Measurements from ENCODE around the gene NDUFA8.

The NDUFA8 gene

DNA sequence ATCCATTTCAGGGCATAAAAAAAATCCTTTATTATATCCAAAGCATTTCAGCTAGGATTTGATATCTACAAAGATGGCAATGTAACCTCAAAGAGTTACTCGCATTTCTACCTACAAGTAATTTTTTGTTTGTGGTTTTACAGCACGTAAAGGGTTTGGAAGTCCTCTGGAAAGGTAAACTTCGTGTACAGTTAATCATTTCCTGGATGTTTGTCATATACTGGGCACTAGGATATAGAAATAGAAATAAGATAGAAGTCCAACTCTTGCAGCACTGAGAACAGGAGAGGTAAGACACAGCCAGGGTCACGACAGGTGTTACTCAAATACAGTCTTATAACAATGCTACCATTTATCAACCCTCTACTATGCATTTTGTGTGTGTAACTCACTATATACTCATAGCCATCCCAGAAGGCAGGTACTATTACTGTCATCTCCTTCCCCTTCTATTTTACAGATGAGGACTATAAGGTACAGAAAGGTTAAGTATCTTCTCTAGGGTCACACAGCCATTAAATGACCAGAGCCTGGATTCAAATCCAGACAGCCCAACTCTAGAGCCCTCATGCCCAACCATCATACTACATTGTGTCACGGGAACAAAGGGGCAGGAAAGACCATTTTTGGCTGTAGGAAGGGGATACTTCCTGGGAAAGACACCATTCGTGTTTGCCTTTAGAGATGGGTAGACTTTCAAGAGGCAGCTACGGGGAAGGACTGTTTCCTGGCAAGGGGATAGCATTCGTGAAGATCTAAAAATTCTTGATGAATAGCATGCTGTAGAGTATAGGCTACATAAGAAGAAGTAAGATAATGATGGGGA lies 19.0 kb downstream of the NDUFA8 start:
- H3K9me3 ChIP-seq, result no peaks in the 10 kb centered on the region
- H3K36me3 ChIP-seq (replicated peaks), result peaks cover 23% of the 10 kb centered on the region
- H3K27me3 ChIP-seq (ENCODE audit: low read depth), result no peaks in the 10 kb centered on the region
- H3K4me3 ChIP-seq, result no peak overlapping the region
- in situ Hi-C loops (cut with MboI; ENCODE audit: low sequenced_read_pairs), result no loop called here
- H3K4me1 ChIP-seq, result no peaks in the 10 kb centered on the region
- no peak for DNase-seq (ENCODE audit: low spot score in 2 of 2)

DNA sequence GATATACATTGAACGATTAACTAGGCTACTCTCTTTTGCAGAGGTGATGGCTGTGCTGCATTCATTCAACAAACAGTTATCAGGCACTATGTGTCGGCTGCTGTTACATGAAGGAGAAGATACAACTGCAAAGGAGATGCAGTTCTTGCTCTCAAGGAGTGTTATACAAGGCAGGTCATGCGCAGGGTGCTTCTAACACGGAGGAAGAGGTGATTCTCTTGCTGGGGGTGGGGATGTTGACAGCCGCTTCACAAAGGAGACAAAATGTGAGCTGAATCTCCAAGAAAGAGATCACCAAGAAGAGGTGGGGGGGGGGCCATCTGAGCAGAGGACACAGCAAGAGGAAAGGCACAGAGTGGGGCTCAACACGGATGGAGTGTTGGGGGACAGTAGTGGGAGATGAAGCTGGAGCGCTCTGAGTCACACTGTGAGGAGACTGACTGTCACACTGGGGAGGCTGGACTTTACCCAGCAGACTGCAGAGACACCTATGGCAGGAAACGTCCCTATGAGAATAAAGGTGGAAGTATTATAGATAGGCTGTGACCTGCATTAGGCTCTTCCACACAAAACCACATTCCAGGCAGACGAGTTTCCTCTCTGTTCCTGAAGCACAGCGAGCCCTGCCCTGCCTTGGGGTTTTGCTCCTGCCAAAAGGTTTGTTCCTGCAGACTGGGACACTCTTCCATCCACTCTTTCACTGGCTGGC lies 20.9 kb downstream of the NDUFA8 start:
- Histone ChIP-seq H3K27me3 (ENCODE audit: low read depth) (no peaks in the 10 kb centered on the region), H3K36me3 (replicated peaks) (peaks cover 6% of the 10 kb centered on the region; the same call in 1 of the 2 replicates), H3K9me3 (no peaks in the 10 kb centered on the region), H3K4me1 (peaks cover 6% of the 10 kb centered on the region; the same call in 1 of the 2 replicates), H3K4me3 (no peak overlapping the region)
- DNase-seq (ENCODE audit: low spot score in 2 of 2), result no peak
- in situ Hi-C loops (cut with MboI; ENCODE audit: low sequenced_read_pairs), result no loop called here

DNA sequence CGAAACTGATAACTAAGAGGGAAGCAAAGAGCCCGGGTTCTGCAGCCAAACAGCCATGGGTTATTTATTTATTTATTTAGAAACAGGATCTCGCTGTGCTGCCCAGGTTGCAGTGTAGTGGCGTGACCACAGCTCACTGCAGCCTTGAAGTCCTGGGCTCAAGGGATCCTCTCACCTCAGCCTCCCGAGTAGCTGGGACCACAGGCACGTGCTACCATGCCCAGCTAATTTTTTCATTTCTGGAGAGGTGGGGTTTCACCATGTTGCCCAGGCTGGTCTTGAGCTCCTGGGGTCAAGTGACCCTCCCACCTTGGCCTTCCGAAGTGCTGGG lies 24.1 kb downstream of the NDUFA8 start:
- in situ Hi-C loops (cut with MboI; ENCODE audit: low sequenced_read_pairs), result no loop called here
- no peaks in the 10 kb centered on the region for H3K9me3 ChIP-seq

DNA sequence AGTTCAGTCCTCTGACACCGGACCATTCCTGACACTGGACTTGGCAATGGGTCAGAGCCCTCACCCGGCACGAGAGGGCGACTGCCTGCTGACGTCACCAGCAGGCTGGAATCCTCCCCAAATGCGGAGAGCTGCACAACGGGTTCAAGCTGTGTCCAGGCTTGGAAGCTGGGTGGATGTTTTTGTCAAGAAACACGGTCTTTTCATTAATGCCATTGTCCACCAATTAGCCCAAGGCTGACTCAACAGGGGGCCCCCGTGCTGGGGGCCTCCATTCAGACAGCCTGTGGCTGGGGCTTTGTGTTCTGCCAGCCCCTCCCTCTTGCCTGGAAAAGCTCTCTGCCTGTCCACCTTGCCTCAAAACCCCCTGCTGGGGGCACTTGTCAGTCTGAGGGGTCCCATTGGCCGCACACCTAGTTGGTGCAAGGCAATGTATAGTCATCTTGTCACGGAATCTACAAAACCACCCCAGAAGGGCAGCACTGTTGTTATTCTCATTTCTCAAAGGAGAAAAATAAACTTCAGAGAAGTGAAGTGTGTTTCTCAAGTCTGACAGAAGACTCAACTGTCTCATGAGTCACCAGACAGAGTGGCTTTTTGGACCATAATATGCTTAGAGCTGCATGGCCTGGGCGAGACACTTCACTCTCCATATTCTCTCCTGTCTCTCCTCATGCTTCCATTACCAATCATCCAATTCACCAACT lies 24.6 kb downstream of the NDUFA8 start:
- H3K36me3 ChIP-seq (replicated peaks), result no peaks in the 10 kb centered on the region
- H3K9me3 ChIP-seq, result no peaks in the 10 kb centered on the region
- in situ Hi-C loops (cut with MboI; ENCODE audit: low sequenced_read_pairs), result no loop called here
- H3K4me3 ChIP-seq, result no peak overlapping the region
- peak in 1 of 2 experiments; percentile 39 for DNase-seq (ENCODE audit: low spot score in 2 of 2)
- H3K27me3 ChIP-seq (ENCODE audit: low read depth), result no peaks in the 10 kb centered on the region
- peaks cover 6% of the 10 kb centered on the region; the same call in 1 of the 2 replicates for H3K4me1 ChIP-seq

More for the DNA sequence above, 24.1 kb downstream of the NDUFA8 start:
- peaks cover 6% of the 10 kb centered on the region; the same call in 1 of the 2 replicates for H3K4me1 ChIP-seq
- no peak overlapping the region for H3K4me3 ChIP-seq
- H3K36me3 ChIP-seq (replicated peaks), result no peaks in the 10 kb centered on the region
- no peak for DNase-seq (ENCODE audit: low spot score in 2 of 2)
- H3K27me3 ChIP-seq (ENCODE audit: low read depth), result no peaks in the 10 kb centered on the region

DNA sequence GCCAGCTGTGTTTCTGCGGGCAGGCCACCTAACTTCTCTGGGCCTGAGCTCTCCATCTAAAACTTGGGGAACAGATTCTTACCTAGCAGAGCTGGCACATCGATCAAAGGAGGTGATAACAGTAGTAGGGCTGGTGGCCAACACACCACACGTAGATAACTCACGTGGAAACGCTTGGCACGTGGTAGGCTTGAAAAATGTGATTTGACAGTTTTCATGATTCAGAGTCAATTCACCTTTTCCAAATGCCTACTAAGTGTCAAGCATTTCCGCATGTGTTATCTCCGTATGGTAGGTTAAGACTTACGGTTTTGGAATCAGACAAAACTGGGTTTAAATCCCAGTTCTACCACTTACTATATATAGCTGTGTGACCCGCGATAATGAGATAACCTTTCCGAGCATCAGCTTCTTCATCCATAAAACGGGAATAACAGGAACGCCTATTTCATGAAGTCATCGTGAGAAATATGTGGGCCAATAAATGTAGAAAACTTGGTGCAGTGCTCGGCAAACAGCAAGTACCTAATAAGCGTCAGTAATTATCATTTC lies 25.5 kb downstream of the NDUFA8 start:
- H3K4me1 ChIP-seq, result peaks cover 6% of the 10 kb centered on the region; the same call in 1 of the 2 replicates

DNA sequence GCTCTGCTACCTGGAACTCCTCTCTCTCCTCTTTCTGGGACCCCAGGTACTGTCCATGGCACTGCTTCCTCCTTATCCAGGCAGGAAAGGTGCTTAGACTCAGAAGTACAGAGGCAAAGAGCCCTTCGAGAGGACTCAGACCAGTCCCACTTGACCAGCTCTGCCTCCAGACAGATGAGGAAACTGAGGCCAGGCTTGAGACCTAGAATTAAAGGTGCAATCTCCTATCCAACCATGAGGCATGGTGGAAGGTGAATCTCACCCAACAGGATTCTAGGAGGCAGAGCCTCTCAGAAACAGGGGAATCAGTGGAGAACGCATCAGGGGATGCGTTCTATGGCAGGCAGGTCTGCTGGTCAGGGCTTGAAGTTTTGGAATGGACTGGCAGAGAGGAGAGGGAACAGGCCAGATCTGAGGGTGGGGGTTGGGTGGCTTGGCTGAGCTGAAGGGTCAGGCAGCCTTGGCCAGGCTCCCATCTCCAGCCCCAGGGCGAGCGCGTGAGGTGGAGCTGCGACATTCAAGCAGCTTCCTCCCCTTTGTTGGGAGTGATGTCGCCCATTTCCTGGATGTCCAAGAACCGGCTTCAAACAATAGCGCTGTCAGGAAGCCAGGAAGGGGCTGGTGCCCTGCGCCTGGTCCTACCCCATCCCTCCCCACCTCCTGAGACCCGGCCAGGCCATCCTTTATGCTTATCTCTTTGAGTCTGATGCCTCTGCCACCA lies 26.2 kb downstream of the NDUFA8 start:
- Histone ChIP-seq H3K36me3 (replicated peaks) (no peaks in the 10 kb centered on the region), H3K4me3 (no peak overlapping the region), H3K9me3 (no peaks in the 10 kb centered on the region), H3K27me3 (ENCODE audit: low read depth) (no peaks in the 10 kb centered on the region), H3K4me1 (peaks cover 6% of the 10 kb centered on the region; the same call in 1 of the 2 replicates)
- in situ Hi-C loops (cut with MboI; ENCODE audit: low sequenced_read_pairs), result no loop called here
- DNase-seq (ENCODE audit: low spot score in 2 of 2), result no peak

More for the DNA sequence above, 25.5 kb downstream of the NDUFA8 start:
- no peak for DNase-seq (ENCODE audit: low spot score in 2 of 2)
- in situ Hi-C loops (cut with MboI; ENCODE audit: low sequenced_read_pairs), result no loop called here
- no peak overlapping the region for H3K4me3 ChIP-seq
- no peaks in the 10 kb centered on the region for H3K36me3 ChIP-seq (replicated peaks)
- no peaks in the 10 kb centered on the region for H3K27me3 ChIP-seq (ENCODE audit: low read depth)
- H3K9me3 ChIP-seq, result no peaks in the 10 kb centered on the region

DNA sequence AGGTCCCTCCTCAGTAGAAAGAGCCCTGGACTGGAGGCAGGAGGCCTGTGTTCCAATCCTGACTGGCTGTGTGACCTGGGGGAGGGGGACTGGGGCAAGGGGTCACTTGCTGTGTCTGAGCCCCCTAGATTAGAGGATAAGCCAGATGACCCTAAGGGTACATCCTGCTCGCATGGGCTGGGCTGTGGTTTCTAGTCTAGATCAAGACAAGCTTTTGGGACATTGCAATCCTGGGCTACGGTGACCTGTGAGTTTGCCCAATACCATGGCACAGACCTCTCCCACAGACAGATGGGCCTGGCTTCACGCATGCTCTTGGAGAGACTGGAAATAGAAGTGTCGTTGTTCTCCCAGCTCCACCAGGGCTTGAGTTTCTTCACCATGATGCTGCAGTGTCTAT lies 27.0 kb downstream of the NDUFA8 start:
- H3K36me3 ChIP-seq (replicated peaks), result no peaks in the 10 kb centered on the region
- in situ Hi-C loops (cut with MboI; ENCODE audit: low sequenced_read_pairs), result no loop called here
- H3K27me3 ChIP-seq (ENCODE audit: low read depth), result no peaks in the 10 kb centered on the region
- no peak for DNase-seq (ENCODE audit: low spot score in 2 of 2)
- no peak overlapping the region for H3K4me3 ChIP-seq
- H3K4me1 ChIP-seq, result peaks cover 6% of the 10 kb centered on the region; the same call in 1 of the 2 replicates
- H3K9me3 ChIP-seq, result no peaks in the 10 kb centered on the region

DNA sequence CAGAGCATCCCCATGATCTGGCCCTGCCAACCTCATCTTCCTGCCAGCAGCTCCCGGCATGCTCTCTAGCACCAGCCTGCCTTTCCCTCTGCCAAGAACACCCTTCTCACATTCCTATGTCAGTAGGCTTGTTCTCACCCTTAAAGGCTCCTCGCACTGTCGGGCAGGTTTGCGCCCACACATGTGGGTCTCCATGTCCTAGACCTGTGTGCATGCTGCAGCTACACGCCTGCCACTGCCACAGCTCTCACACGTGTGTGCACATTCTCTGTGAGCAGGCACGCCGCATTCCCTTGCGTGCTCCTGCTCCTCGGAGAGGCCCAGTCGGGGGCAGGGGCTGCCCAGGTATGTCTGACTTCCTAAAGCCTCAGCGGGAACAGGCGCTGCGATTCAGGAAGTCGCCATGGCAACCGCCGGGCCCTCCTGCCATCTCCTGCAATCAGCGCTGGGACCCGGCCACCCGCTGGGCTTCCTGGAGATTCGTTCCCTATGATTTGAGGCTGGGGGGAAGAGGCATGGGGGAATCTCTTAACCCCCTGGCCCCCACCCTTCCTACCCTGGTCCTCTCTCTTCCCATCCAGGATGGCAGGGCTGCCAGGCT lies 28.1 kb downstream of the NDUFA8 start:
- peak in 1 of 2 experiments; percentile 37 for DNase-seq (ENCODE audit: low spot score in 2 of 2)
- Histone ChIP-seq H3K4me1 (peaks cover 6% of the 10 kb centered on the region; the same call in 1 of the 2 replicates), H3K27me3 (ENCODE audit: low read depth) (no peaks in the 10 kb centered on the region), H3K4me3 (no peak overlapping the region), H3K9me3 (no peaks in the 10 kb centered on the region), H3K36me3 (replicated peaks) (no peaks in the 10 kb centered on the region)
- in situ Hi-C loops (cut with MboI; ENCODE audit: low sequenced_read_pairs), result no loop called here

DNA sequence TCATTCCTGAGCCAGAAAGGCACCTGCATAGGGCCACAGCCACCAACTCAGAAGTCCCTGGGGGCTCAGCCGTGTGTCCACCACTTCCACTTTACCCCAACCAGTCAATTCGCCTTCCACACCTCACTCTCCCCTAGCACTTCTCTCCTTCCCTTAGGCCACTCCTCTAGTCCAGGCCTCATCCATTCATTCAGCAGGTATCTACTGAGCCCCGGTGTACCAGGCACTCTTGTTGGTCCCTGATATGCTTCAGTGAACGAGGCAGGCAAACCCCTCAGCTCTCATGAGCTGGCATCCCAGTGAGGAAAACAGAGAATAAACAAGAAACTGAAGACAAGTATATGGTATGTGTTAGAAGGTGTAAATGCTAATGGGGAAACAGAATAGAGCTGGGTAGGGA lies 28.7 kb downstream of the NDUFA8 start:
- no peaks in the 10 kb centered on the region for H3K36me3 ChIP-seq (replicated peaks)
- DNase-seq (ENCODE audit: low spot score in 2 of 2), result no peak
- H3K4me3 ChIP-seq, result no peak overlapping the region
- no peaks in the 10 kb centered on the region for H3K27me3 ChIP-seq (ENCODE audit: low read depth)
- H3K4me1 ChIP-seq, result peaks cover 6% of the 10 kb centered on the region; the same call in 1 of the 2 replicates
- no peaks in the 10 kb centered on the region for H3K9me3 ChIP-seq
- in situ Hi-C loops (cut with MboI; ENCODE audit: low sequenced_read_pairs), result no loop called here

DNA sequence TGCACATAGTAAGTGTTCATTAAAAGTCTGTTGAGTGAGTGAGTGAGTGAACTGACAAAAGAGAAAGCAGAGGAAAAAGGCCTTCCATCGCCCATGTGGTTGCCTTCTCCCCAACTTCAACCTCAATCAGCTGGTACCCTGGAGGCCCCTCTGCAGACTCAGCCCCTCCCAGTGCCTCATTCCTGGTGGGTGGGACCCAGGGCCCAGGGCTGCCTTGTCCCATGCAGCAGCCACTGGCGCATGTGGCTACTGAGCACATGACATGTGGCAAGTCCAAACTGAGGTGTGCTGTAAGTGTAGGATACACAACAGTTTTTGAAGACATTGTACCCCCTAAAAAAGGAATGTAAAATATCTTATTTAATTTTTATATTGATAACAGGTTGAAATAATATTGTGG lies 29.6 kb downstream of the NDUFA8 start:
- in situ Hi-C loops (cut with MboI; ENCODE audit: low sequenced_read_pairs), result no loop called here
- Histone ChIP-seq H3K4me1 (peaks cover 2% of the 10 kb centered on the region; the same call in 1 of the 2 replicates), H3K4me3 (no peak overlapping the region), H3K9me3 (no peaks in the 10 kb centered on the region), H3K36me3 (replicated peaks) (no peaks in the 10 kb centered on the region), H3K27me3 (ENCODE audit: low read depth) (no peaks in the 10 kb centered on the region)
- DNase-seq (ENCODE audit: low spot score in 2 of 2), result no peak

DNA sequence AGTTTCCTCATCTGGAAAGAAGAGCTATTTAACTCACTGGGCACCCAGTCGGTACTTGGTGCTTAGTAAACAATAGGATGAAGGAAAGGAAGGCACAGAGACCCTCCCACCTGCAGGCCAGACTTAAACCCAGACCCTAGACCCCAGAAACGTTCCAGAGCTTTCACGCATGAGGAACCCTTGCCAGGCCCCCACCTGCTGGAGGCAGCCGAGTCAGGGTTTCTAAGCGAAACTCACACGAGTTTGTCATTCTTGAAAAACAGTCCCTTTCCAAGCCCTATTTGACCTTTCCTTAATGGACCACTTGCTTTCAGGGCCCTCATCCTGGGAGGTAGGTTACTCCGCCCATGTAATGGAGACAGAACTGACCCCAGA lies 30.6 kb downstream of the NDUFA8 start:
- Histone ChIP-seq H3K9me3 (no peaks in the 10 kb centered on the region), H3K27me3 (ENCODE audit: low read depth) (no peaks in the 10 kb centered on the region), H3K4me3 (no peak overlapping the region), H3K4me1 (no peaks in the 10 kb centered on the region), H3K36me3 (replicated peaks) (no peaks in the 10 kb centered on the region)
- no peak for DNase-seq (ENCODE audit: low spot score in 2 of 2)
- in situ Hi-C loops (cut with MboI; ENCODE audit: low sequenced_read_pairs), result no loop called here

DNA sequence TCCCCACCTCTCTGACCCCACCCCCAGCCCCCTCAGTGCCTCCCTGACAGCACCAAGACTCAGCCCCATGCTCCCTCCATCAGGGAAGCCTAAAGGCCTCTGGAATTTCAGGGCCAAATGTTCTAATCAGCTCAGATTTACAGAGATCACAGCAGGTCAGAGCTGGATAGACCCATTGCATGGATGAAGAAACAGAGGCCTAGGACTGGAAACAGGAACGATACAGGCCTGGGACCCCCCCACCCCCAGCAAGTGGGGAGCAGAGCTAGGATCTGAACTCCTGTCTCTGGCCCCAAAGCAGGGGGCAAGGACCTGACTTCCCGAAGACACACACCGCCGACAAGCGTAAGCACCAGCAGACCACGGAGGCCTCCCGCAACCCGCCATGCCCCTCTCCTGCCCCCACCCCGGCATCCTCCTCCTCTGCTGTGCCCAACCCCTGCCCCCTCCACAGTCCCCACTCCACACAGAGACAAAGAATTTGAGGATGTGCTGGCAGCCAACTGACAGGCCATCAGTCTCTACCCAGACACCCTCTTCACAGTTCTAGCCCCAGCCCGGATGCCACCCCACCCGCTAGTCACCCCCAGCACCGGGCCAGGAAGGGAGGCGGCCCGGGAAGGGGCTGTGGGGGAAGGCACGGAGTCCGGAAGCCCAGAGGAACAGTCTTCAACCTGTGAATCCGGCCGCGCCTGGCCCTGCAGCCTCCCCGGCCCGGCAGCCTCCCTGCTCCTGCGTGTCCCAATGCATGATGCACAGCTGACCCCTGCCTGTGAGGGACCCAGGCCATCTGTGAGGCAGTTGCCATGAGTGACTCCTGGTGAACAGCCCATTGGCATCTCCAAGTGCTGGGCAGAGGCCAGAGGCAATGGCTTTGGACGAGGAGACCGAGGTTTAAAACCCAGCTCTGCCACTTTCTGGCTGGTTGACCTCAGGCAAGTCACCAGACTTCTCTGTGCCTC lies 31.3 kb downstream of the NDUFA8 start:
- Histone ChIP-seq H3K4me1 (no peaks in the 10 kb centered on the region), H3K4me3 (no peak overlapping the region), H3K9me3 (no peaks in the 10 kb centered on the region), H3K27me3 (ENCODE audit: low read depth) (no peaks in the 10 kb centered on the region), H3K36me3 (replicated peaks) (no peaks in the 10 kb centered on the region)
- no peak for DNase-seq (ENCODE audit: low spot score in 2 of 2)
- in situ Hi-C loops (cut with MboI; ENCODE audit: low sequenced_read_pairs), result no loop called here
